K562 (cell line): Measurements from ENCODE around the gene NOTCH3. TPM values are rescaled to one million over a fixed set of nuclear protein-coding genes. Genes with fewer than 3 reads are reported as not detected.

Source experiments
- ARID1B ChIP-seq: fragments of 450-650 bp; IDR thresholded peaks from 2 replicates; pipeline ENCODE4 v1.6.1; 2016; ENCODE audit warnings: antibody characterized with exemption, mild to moderate bottlenecking, inconsistent platforms
- BHLHE40 ChIP-seq: IDR thresholded peaks from 2 replicates; pipeline ENCODE4 v1.6.1; 2011; ENCODE audit warnings: low read length, improper control_type of control experiment
- CHD4 ChIP-seq: fragments of 200-600 bp; sonication (generic); IDR thresholded peaks from 3 replicates; pipeline ENCODE4 v1.6.1; 2012; ENCODE audit warnings: low read depth, mild to moderate bottlenecking, mixed read lengths, low read length, inconsistent platforms; ENCODE audit not compliant: insufficient read depth, insufficient replicate concordance, poor library complexity, severe bottlenecking
- CTBP1 ChIP-seq: fragments of 450-650 bp; IDR thresholded peaks from 2 replicates; pipeline ENCODE4 v1.6.1; 2016; ENCODE audit warnings: borderline replicate concordance
- DEAF1 ChIP-seq: fragments of 450-650 bp; formaldehyde crosslinking; IDR thresholded peaks from 2 replicates; pipeline ENCODE4 v1.4.0; 2020; ENCODE audit warnings: mild to moderate bottlenecking, moderate library complexity
- DPF2 ChIP-seq: fragments of 450-650 bp; IDR thresholded peaks from 2 replicates; pipeline ENCODE4 v1.6.1; 2016
- E2F8 ChIP-seq: fragments of 450-650 bp; IDR thresholded peaks from 2 replicates; pipeline ENCODE4 v1.7.1; 2018; ENCODE audit warnings: mild to moderate bottlenecking, low read depth; ENCODE audit not compliant: partially characterized antibody
- HNRNPLL ChIP-seq: fragments of 200-400 bp; formaldehyde crosslinking; IDR thresholded peaks from 2 replicates; pipeline ENCODE4 v1.6.1; 2017; ENCODE audit warnings: low read length, low read depth, mild to moderate bottlenecking; ENCODE audit not compliant: poor library complexity, severe bottlenecking
- KLF1 ChIP-seq: fragments of 450-650 bp; IDR thresholded peaks from 2 replicates; pipeline ENCODE4 v1.6.1; 2016; ENCODE audit warnings: missing genetic modification characterization, missing compliant biosample characterization
- NFIC ChIP-seq: fragments of 450-650 bp; IDR thresholded peaks from 2 replicates; pipeline ENCODE4 v1.6.1; 2017; ENCODE audit warnings: mild to moderate bottlenecking, inconsistent platforms
- NRF1 ChIP-seq, 2 experiments: fragments of 450-650 bp; IDR thresholded peaks in 1 of 2; conservative IDR thresholded peaks in 1 of 2; 2 replicates each; pipeline ENCODE4 v1.6.1; 2014; ENCODE audit warnings: mild to moderate bottlenecking in 2 of 2
- POLR2G ChIP-seq: fragments of 200-400 bp; formaldehyde crosslinking; IDR thresholded peaks from 2 replicates; pipeline ENCODE4 v1.6.1; 2017; ENCODE audit warnings: low read depth, mild to moderate bottlenecking, antibody characterized with exemption, low read length, moderate library complexity
- RBBP5 ChIP-seq: fragments of 200-600 bp; sonication (generic); IDR thresholded peaks from 2 replicates; pipeline ENCODE4 v1.6.1; 2012; ENCODE audit warnings: borderline replicate concordance, mild to moderate bottlenecking, low read length, control low read depth, inconsistent platforms; ENCODE audit not compliant: insufficient read depth, poor library complexity, severe bottlenecking
- SMARCA4 ChIP-seq: fragments of 450-650 bp; IDR thresholded peaks from 2 replicates; pipeline ENCODE4 v1.6.1; 2016
- SMARCE1 ChIP-seq: fragments of 450-650 bp; IDR thresholded peaks from 2 replicates; pipeline ENCODE4 v1.7.1; 2016; ENCODE audit warnings: mild to moderate bottlenecking
- STAT5B ChIP-seq: fragments of 250-450 bp; sonication (Bioruptor Pico); IDR thresholded peaks from 2 replicates; pipeline ENCODE4 v1.8.0; 2021; ENCODE audit warnings: mild to moderate bottlenecking, inconsistent platforms
- USF1 ChIP-seq: sonication (generic); formaldehyde crosslinking; IDR thresholded peaks from 2 replicates; pipeline ENCODE4 v1.9.0; 2022; ENCODE audit warnings: mild to moderate bottlenecking, missing genetic modification reagents
- XRCC3 ChIP-seq: fragments of 450-650 bp; IDR thresholded peaks from 2 replicates; pipeline ENCODE4 v1.6.1; 2017; ENCODE audit warnings: mild to moderate bottlenecking, moderate library complexity
- YY1 ChIP-seq, 3 experiments: IDR thresholded peaks; 2 replicates each; pipeline ENCODE4 v1.6.1; 2011; ENCODE audit warnings: low read length in 2 of 3, mild to moderate bottlenecking in 2 of 3, moderate library complexity in 2 of 3, borderline replicate concordance in 1 of 3, control low read depth in 1 of 3, low read depth in 1 of 3; ENCODE audit not compliant: insufficient read depth in 3 of 3, insufficient replicate concordance in 2 of 3, control insufficient read depth in 1 of 3, insufficient read length in 1 of 3; ENCODE audit errors: extremely low read depth in 1 of 3
- ZNF282 ChIP-seq: sonication (generic); formaldehyde crosslinking; IDR thresholded peaks from 2 replicates; pipeline ENCODE4 v1.8.1; 2023; ENCODE audit warnings: missing genetic modification reagents
- ZNF347 ChIP-seq: fragments of 450-650 bp; formaldehyde crosslinking; IDR thresholded peaks from 2 replicates; pipeline ENCODE4 v1.4.0; 2020; ENCODE audit warnings: low read depth, mild to moderate bottlenecking, moderate library complexity
- ZNF561 ChIP-seq: fragments of 450-650 bp; formaldehyde crosslinking; conservative IDR thresholded peaks from 2 replicates; pipeline ENCODE4 v1.4.0; 2020; ENCODE audit warnings: mild to moderate bottlenecking, moderate library complexity
- polyA plus RNA-seq, 8 experiments: library from polyadenylated mRNA; depleted of rRNA in 4 of 8; stranded (reverse) in 5 of 8; unstranded in 3 of 8; fragments of >200 nt; fragmentation: Nextera tagmentation in 2 of 8; fragmentation: Illumina TruSeq in 1 of 8; extraction: Ambion mirVana in 2 of 8; extraction: Trizol in 1 of 8; gene quantifications; 2 replicates each; pipeline versions ENCODE4 v1.2.1 to v1.2.3, GENCODE V29; 2011 to 2014; ENCODE audit warnings: inconsistent platforms in 1 of 8, missing spikeins in 1 of 8
- total RNA-seq, 7 experiments: library from RNA; depleted of rRNA in 6 of 7; stranded (reverse); fragments of >200 nt in 6 of 7; fragmentation: Illumina TruSeq in 2 of 7; extraction: Trizol in 2 of 7; gene quantifications; 2 replicates each; pipeline versions ENCODE4 v1.2.1 to v1.2.3, GENCODE V29; 2011 to 2021; ENCODE audit warnings: low replicate concordance in 1 of 7

Gene NOTCH3
- total and polyA plus RNA-seq, 9 of the 15 experiments (the other 6 are each of a cell fraction or from before 2014, with no cell fraction given) = under 0.01 to 1.2 (median 0.16) TPM

- TF ChIP-seq SMARCE1 (no peak), CTBP1 (peak; percentile 71), HNRNPLL (peak; percentile 90), POLR2G (peak; percentile 72), NRF1 (conservative IDR thresholded peaks at IDR 0.05 in 1 of 2, IDR thresholded peaks at IDR 0.05 in 1 of 2) (peak; percentile 50 to 58; a peak in 3 of 4 replicates), DEAF1 (CRISPR knock-in tag) (no peak), CHD4 (no peak), ZNF282 (CRISPR knock-in tag) (0 out of 2 replicates have a peak, but pooled peaks have one; percentile 65), NFIC (peak; percentile 28; the same call in 1 of the 2 replicates), ARID1B (peak; percentile 37; the same call in 1 of the 2 replicates), SMARCA4 (no peak), YY1 (IDR thresholded peaks at IDR 0.05; ENCODE audit: borderline replicate concordance in 1 of 3, control insufficient read depth in 1 of 3, extremely low read depth in 1 of 3, insufficient read depth in 3 of 3, insufficient read length in 1 of 3, insufficient replicate concordance in 2 of 3, low read depth in 1 of 3, low read length in 2 of 3) (peak; percentile 37 to 89 (median 51)), USF1 (peak; percentile 38), STAT5B (CRISPR knock-in tag) (no peak), ZNF347 (CRISPR knock-in tag) (no peak), BHLHE40 (0 out of 2 replicates have a peak, but pooled peaks have one; percentile 21), RBBP5 (peak; percentile 47), KLF1 (tag) (0 out of 2 replicates have a peak, but pooled peaks have one; percentile 38), E2F8 (peak; percentile 24), XRCC3 (no peak), ZNF561 (CRISPR knock-in tag) (no peak), DPF2 (0 out of 2 replicates have a peak, but pooled peaks have one; percentile 12)
These were observed 20.1 kb downstream of the NOTCH3 start (continued) for GRCh38 chr19:15180451-15181390.
